HL-60 (cell line): ENCODE results near the gene FARP1.

Source experiments
- DNase-seq, 2 experiments: peaks; one replicate each; pipeline ENCODE4 v3.0.0-alpha.2; 2010 to 2020; ENCODE audit warnings: low read depth in 1 of 2, low spot score in 1 of 2
- H3K27ac ChIP-seq: fragments of 250-450 bp; sonication (Bioruptor Pico); replicated peaks from 2 replicates; pipeline ENCODE4 v1.5.1; 2020; ENCODE audit warnings: mild to moderate bottlenecking, moderate library complexity
- H3K27me3 ChIP-seq: fragments of 250-450 bp; sonication (Bioruptor Pico); 2 replicates; pipeline ENCODE4 v1.5.1; 2021; ENCODE audit warnings: mild to moderate bottlenecking, moderate library complexity; ENCODE audit not compliant: insufficient read depth, poor library complexity, severe bottlenecking
- H3K4me3 ChIP-seq: replicated peaks from 2 replicates; pipeline ENCODE4 v1.5.1; 2011; ENCODE audit warnings: mild to moderate bottlenecking, control low read depth, low read length; ENCODE audit not compliant: insufficient read depth
- GABPA ChIP-seq: IDR thresholded peaks from 2 replicates; pipeline ENCODE4 v1.6.1; 2012; ENCODE audit warnings: low read depth
- POLR2AphosphoS5 ChIP-seq: IDR thresholded peaks from 2 replicates; pipeline ENCODE4 v1.6.1; 2012; ENCODE audit warnings: low read depth
- SPI1 ChIP-seq: IDR thresholded peaks from 2 replicates; pipeline ENCODE4 v1.6.1; 2012; ENCODE audit warnings: low read depth, mild to moderate bottlenecking, borderline replicate concordance
- TF ChIP-seq, protein P1 (sequence below): IDR thresholded peaks from one replicate; pipeline ENCODE4 v1.5.1; 2011; ENCODE audit warnings: low read length, control low read depth, inconsistent platforms; ENCODE audit not compliant: insufficient read depth
- TF ChIP-seq, protein P2 (sequence below): IDR thresholded peaks from 2 replicates; pipeline ENCODE4 v1.6.1; 2012; ENCODE audit warnings: low read depth; ENCODE audit not compliant: insufficient replicate concordance

The FARP1 gene

DNA sequence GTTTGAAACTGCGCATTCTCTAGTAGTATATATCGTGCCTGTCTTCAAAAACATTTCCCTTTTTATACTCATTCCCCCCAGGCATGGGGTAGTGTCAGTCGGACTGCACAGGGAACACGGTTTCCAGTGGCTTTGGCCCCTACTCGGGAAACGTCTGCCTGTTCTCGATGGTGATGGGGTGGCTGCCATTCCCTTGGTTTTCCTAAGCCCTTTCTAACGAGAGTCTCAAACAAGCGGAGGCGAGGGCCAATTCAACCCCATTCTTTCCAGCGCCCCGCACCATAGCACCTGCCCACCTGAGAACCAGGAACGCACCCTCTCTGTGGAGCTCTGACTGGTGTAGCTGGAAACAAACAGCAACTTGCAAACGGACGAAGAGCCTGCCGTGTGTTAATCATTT lies 306.4 kb downstream of the FARP1 start:
- no peak for TF ChIP-seq GABPA
- TF ChIP-seq, protein P1, sequence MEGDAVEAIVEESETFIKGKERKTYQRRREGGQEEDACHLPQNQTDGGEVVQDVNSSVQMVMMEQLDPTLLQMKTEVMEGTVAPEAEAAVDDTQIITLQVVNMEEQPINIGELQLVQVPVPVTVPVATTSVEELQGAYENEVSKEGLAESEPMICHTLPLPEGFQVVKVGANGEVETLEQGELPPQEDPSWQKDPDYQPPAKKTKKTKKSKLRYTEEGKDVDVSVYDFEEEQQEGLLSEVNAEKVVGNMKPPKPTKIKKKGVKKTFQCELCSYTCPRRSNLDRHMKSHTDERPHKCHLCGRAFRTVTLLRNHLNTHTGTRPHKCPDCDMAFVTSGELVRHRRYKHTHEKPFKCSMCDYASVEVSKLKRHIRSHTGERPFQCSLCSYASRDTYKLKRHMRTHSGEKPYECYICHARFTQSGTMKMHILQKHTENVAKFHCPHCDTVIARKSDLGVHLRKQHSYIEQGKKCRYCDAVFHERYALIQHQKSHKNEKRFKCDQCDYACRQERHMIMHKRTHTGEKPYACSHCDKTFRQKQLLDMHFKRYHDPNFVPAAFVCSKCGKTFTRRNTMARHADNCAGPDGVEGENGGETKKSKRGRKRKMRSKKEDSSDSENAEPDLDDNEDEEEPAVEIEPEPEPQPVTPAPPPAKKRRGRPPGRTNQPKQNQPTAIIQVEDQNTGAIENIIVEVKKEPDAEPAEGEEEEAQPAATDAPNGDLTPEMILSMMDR = no peak
- TF ChIP-seq POLR2AphosphoS5 = no peak
- no peak for TF ChIP-seq SPI1
- TF ChIP-seq, protein P2, sequence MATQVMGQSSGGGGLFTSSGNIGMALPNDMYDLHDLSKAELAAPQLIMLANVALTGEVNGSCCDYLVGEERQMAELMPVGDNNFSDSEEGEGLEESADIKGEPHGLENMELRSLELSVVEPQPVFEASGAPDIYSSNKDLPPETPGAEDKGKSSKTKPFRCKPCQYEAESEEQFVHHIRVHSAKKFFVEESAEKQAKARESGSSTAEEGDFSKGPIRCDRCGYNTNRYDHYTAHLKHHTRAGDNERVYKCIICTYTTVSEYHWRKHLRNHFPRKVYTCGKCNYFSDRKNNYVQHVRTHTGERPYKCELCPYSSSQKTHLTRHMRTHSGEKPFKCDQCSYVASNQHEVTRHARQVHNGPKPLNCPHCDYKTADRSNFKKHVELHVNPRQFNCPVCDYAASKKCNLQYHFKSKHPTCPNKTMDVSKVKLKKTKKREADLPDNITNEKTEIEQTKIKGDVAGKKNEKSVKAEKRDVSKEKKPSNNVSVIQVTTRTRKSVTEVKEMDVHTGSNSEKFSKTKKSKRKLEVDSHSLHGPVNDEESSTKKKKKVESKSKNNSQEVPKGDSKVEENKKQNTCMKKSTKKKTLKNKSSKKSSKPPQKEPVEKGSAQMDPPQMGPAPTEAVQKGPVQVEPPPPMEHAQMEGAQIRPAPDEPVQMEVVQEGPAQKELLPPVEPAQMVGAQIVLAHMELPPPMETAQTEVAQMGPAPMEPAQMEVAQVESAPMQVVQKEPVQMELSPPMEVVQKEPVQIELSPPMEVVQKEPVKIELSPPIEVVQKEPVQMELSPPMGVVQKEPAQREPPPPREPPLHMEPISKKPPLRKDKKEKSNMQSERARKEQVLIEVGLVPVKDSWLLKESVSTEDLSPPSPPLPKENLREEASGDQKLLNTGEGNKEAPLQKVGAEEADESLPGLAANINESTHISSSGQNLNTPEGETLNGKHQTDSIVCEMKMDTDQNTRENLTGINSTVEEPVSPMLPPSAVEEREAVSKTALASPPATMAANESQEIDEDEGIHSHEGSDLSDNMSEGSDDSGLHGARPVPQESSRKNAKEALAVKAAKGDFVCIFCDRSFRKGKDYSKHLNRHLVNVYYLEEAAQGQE = no peak
- no peaks in the 10 kb centered on the region for H3K27me3 ChIP-seq
- DNase-seq = no peak
- H3K4me3 ChIP-seq = no peak overlapping the region
- H3K27ac ChIP-seq = no peak overlapping the region

DNA sequence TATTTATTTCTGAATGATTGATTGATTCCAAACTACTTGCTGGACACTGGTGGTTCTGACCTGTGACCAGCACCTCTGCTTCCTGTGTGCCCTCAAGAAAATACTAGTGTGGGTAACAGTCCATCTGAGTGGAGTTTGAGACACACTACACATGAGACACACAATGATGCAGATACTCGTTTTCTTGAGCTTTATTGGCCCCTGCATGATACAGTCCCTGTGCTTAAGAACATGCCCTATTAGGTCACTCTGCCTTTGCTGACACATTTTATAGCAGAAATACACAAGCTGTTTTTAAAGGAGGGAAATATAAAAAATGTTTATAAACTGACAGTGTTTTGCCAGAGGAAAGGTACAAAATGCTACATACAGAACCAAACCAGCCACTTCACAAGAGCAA lies 307.1 kb downstream of the FARP1 start:
- TF ChIP-seq SPI1 (no peak), POLR2AphosphoS5 (no peak), GABPA (no peak)
- TF ChIP-seq, protein P1 = no peak
- TF ChIP-seq, protein P2 = no peak
- Histone ChIP-seq H3K27me3 (no peaks in the 10 kb centered on the region), H3K27ac (no peak overlapping the region), H3K4me3 (no peak overlapping the region)
- DNase-seq = no peak

DNA sequence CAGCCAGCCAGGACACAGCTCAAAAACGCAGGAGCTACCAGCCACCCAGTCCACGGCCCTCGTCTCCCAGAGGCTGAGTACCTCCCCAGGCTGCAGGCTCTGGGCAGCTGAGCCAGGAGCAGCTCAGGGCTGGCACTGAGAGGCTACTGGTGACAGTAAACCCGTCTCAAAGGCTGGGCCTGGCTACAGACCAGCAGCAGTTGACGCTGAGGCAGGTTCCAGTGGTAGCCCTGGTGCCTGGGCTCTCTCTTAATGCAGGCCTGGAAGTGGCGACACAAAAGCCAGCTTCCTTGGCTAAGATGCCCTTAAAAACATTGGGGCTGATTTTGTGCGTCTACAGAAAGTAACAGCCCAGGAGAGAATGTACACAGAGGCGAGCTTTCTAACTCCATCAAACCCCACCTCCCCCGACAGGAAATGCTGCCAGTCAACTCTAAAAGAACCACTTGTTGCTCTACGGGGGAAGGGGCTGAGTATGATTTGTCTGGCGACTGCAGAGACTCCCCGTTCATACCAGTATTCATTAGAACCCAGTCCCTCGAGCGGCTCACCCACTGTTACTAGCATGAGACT lies 307.7 kb downstream of the FARP1 start:
- DNase-seq = no peak
- Histone ChIP-seq H3K4me3 (no peak overlapping the region), H3K27ac (no peak overlapping the region), H3K27me3 (no peaks in the 10 kb centered on the region)
- TF ChIP-seq SPI1 = no peak
- TF ChIP-seq, protein P2 = no peak
- no peak for TF ChIP-seq POLR2AphosphoS5
- TF ChIP-seq, protein P1 = no peak
- no peak for TF ChIP-seq GABPA
